ENCODE results near the gene UNC5B.

UNC5B gene

DNA sequence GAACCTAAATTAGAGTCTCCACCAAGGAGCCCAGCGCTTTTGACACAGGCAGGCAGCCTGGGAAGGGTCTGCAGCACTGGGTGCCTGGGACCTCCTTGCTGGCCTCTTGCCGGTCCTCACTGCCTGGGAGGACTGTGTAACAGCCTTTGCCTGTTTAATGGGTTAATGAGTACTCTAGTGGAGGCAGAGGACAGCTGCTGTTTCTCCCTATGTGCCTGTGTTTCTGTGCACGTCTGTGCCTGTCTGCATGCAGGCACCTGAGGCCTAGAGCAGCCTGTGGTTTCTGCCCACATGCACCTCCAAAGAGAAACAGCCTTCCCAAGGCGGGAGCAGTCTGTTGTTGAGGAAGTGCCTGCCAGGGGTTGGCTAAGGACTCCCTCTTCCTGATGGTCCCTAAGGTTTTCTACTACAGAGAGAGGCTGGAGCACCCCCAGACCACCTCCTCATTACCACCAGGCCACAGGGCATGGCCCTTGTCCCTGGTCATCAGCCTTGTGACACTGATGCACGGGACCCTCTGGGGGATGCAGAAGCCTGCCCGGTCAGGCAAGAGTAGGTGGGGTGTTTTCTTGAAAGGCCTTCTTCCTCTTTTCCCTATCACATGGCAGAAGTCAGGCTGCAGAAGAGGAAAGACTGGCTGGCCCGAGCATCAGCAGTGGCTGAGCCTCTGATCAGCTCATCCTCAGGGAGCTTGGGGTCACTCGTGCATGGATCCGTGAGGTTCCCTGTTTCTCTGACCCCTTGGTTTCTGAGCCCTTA is 120.9 kb downstream of the UNC5B start:
- Histone ChIP-seq H3K9ac (ENCODE audit: low read length) (no peak overlapping the region), H2AFZ (ENCODE audit: low read length) (no peak overlapping the region), H3K27me3 (replicated peaks; ENCODE audit: insufficient read depth, low read length) (no peaks in the 10 kb centered on the region), H3K9me3 (replicated peaks; ENCODE audit: insufficient read depth, low read length) (no peaks in the 10 kb centered on the region), H3K36me3 (replicated peaks; ENCODE audit: insufficient read depth, low read length) (no peaks in the 10 kb centered on the region), H3K9me2 (replicated peaks; ENCODE audit: insufficient read depth, low read length) (no peaks in the 10 kb centered on the region), H3K4me1 (ENCODE audit: low read length) (no peaks in the 10 kb centered on the region), H3K79me2 (ENCODE audit: low read length) (no peaks in the 10 kb centered on the region), H4K20me1 (ENCODE audit: insufficient read depth, low read length) (no peaks in the 10 kb centered on the region), H3F3A (ENCODE audit: insufficient read depth, low read length) (no peaks in the 10 kb centered on the region), H3K27ac (ENCODE audit: low read length) (no peak overlapping the region), H3K4me3 (ENCODE audit: low read length) (no peak overlapping the region), H3K4me2 (ENCODE audit: low read depth, low read length) (no peak overlapping the region)
- no peak for DNase-seq
- TF ChIP-seq EZH2phosphoT487 (IDR thresholded peaks at IDR 0.05; ENCODE audit: low read length) = no peak
- TF ChIP-seq, protein P1, sequence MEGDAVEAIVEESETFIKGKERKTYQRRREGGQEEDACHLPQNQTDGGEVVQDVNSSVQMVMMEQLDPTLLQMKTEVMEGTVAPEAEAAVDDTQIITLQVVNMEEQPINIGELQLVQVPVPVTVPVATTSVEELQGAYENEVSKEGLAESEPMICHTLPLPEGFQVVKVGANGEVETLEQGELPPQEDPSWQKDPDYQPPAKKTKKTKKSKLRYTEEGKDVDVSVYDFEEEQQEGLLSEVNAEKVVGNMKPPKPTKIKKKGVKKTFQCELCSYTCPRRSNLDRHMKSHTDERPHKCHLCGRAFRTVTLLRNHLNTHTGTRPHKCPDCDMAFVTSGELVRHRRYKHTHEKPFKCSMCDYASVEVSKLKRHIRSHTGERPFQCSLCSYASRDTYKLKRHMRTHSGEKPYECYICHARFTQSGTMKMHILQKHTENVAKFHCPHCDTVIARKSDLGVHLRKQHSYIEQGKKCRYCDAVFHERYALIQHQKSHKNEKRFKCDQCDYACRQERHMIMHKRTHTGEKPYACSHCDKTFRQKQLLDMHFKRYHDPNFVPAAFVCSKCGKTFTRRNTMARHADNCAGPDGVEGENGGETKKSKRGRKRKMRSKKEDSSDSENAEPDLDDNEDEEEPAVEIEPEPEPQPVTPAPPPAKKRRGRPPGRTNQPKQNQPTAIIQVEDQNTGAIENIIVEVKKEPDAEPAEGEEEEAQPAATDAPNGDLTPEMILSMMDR (IDR thresholded peaks at IDR 0.05; ENCODE audit: low read length) = no peak
- no peak for TF ChIP-seq EZH2 (optimal IDR thresholded peaks at IDR 0.05; ENCODE audit: low read depth, low read length)

DNA sequence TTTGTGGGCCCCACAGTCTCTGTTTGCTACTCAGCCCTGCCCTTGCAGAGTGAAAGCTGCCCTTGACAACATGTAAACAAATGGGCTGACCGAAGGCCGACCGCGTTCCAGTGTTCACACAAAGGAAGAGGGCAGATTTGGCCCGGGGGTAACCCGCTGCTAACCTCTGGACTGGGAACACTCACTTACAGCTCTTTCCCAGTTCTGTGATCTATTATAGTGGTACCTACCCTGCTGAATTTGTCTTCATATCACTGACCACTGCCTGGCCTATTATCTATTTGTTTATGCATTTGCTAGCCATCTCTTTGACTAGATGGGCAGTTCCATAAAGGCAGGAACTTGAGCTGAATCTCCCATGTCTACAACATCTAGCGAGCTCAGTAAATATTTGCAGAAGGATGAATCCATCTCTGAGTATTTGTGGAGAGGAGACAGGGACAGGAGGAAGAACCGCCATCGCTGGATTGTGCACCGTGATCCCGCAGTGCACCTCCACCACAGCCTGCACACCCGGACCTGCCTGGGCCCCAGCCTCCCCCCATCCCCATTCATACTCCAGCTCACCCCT is 121.9 kb downstream of the UNC5B start:
- H3K4me2 ChIP-seq (ENCODE audit: low read depth, low read length) = no peak overlapping the region
- no peaks in the 10 kb centered on the region for H3K4me1 ChIP-seq (ENCODE audit: low read length)
- no peaks in the 10 kb centered on the region for H4K20me1 ChIP-seq (ENCODE audit: insufficient read depth, low read length)
- no peak for DNase-seq
- no peaks in the 10 kb centered on the region for H3K27me3 ChIP-seq (replicated peaks; ENCODE audit: insufficient read depth, low read length)
- TF ChIP-seq, protein P1 (IDR thresholded peaks at IDR 0.05; ENCODE audit: low read length) = no peak
- TF ChIP-seq EZH2phosphoT487 (IDR thresholded peaks at IDR 0.05; ENCODE audit: low read length) = no peak
- no peak for TF ChIP-seq EZH2 (optimal IDR thresholded peaks at IDR 0.05; ENCODE audit: low read depth, low read length)
- H3K4me3 ChIP-seq (ENCODE audit: low read length) = no peak overlapping the region
- no peak overlapping the region for H3K9ac ChIP-seq (ENCODE audit: low read length)
- no peaks in the 10 kb centered on the region for H3K36me3 ChIP-seq (replicated peaks; ENCODE audit: insufficient read depth, low read length)
- no peak overlapping the region for H2AFZ ChIP-seq (ENCODE audit: low read length)
- no peaks in the 10 kb centered on the region for H3F3A ChIP-seq (ENCODE audit: insufficient read depth, low read length)
- no peaks in the 10 kb centered on the region for H3K79me2 ChIP-seq (ENCODE audit: low read length)
- H3K27ac ChIP-seq (ENCODE audit: low read length) = no peak overlapping the region
- H3K9me2 ChIP-seq (replicated peaks; ENCODE audit: insufficient read depth, low read length) = no peaks in the 10 kb centered on the region
- no peaks in the 10 kb centered on the region for H3K9me3 ChIP-seq (replicated peaks; ENCODE audit: insufficient read depth, low read length)

DNA sequence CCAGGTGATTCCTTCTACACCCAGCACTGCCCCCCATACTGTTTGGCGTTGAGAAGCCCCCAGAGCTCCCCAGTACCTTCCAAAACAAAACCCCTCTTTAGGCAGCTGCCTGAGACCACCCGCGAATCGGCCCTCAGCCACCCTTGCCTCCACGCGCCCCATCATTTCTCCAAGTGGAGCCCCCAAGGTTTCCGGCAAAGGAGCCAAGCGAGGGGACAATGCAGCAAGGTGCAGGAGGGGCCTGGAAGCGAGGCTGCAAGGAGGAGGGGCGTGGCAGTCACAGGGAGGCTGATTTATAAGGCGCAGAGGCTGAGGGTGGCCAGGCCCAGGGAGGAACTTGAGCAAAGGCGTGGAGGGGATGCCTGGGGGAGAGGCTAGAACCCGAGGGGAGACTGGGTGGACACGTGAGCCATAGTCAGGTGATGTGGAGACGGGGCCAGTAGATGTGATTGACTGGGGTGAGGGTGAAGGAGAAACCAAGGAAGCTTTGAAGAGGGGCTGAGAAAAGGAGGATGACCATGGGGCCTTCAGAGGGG is 122.9 kb downstream of the UNC5B start:
- no peaks in the 10 kb centered on the region for H3K36me3 ChIP-seq (replicated peaks; ENCODE audit: insufficient read depth, low read length)
- H3K9me2 ChIP-seq (replicated peaks; ENCODE audit: insufficient read depth, low read length) = no peaks in the 10 kb centered on the region
- H3F3A ChIP-seq (ENCODE audit: insufficient read depth, low read length) = no peaks in the 10 kb centered on the region
- no peaks in the 10 kb centered on the region for H3K4me1 ChIP-seq (ENCODE audit: low read length)
- no peaks in the 10 kb centered on the region for H3K27me3 ChIP-seq (replicated peaks; ENCODE audit: insufficient read depth, low read length)
- no peak overlapping the region for H3K4me3 ChIP-seq (ENCODE audit: low read length)
- no peak for DNase-seq
- H3K27ac ChIP-seq (ENCODE audit: low read length) = no peak overlapping the region
- TF ChIP-seq EZH2phosphoT487 (IDR thresholded peaks at IDR 0.05; ENCODE audit: low read length) = no peak
- TF ChIP-seq EZH2 (optimal IDR thresholded peaks at IDR 0.05; ENCODE audit: low read depth, low read length) = no peak
- TF ChIP-seq, protein P1 (IDR thresholded peaks at IDR 0.05; ENCODE audit: low read length) = no peak
- H4K20me1 ChIP-seq (ENCODE audit: insufficient read depth, low read length) = no peaks in the 10 kb centered on the region
- H2AFZ ChIP-seq (ENCODE audit: low read length) = no peak overlapping the region
- no peaks in the 10 kb centered on the region for H3K79me2 ChIP-seq (ENCODE audit: low read length)
- no peak overlapping the region for H3K9ac ChIP-seq (ENCODE audit: low read length)
- no peaks in the 10 kb centered on the region for H3K9me3 ChIP-seq (replicated peaks; ENCODE audit: insufficient read depth, low read length)
- H3K4me2 ChIP-seq (ENCODE audit: low read depth, low read length) = no peak overlapping the region
